Astrocyte of the cerebellum (primary cell): ENCODE measurements around the gene TAB3.
A peak's percentile ranks its signal among the peaks of the same experiment; 100 is the strongest.

Source experiments
- DNase-seq: peaks from one replicate; pipeline ENCODE4 v3.0.0-alpha.2; 2011; ENCODE audit warnings: low read depth
- H3K4me3 ChIP-seq: 2 replicates; pipeline ENCODE4 v1.5.1; 2011; ENCODE audit warnings: mild to moderate bottlenecking, low read depth, low read length, moderate library complexity
- CTCF ChIP-seq: IDR thresholded peaks from 2 replicates; pipeline ENCODE4 v1.5.1; 2012; ENCODE audit warnings: low read length, low read depth, moderate library complexity, mild to moderate bottlenecking; ENCODE audit errors: missing control alignments
- in situ Hi-C: cut with HindIII; loops from 2 replicates; pipeline ENCODE4 v1.10.0; 2017; ENCODE audit warnings: low sequenced_read_pairs

TAB3 gene

DNA sequence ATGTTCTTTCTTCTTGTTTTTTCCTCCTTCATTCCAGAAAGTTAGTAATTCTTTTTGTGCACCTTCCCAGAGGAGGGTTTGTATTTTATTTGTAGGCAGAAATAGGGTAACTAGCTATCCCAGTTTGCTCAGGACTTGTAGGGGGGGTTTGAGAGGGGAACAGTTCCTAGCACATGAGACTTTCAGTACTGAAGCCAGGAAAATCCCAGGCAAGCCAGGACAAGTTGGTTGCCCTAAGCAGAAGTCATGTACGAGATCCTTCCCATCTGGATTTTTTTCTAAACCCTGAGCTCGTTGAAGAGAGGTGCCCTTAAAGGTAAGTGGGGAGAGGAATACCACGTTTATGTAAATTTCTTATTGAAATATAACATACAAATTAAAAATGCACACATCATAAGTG is 15.6 kb upstream of the TAB3 start:
- no peak overlapping the region for H3K4me3 ChIP-seq
- no peak for DNase-seq
- in situ Hi-C loops: no loop called here
- no peak for TF ChIP-seq CTCF

DNA sequence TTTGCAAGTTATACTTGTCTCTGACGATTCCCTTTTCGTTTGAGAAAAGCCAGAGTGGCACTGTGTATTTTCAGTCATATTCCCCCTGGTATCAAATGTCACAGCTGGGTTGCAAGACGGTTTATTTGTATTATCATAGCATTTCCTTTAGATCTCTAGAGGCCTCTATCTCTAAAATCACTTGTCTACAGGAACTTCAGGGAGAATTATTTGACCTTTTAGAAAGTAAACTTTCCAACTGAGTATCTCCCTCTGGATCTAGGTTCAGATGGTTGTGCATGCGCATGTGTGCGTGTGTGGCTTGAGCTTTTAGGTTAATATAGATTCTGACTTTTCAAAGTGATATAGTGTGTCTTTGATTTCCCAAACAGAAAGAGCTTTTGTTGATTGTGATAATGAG is 15.1 kb upstream of the TAB3 start:
- no peak overlapping the region for H3K4me3 ChIP-seq
- DNase-seq: no peak
- TF ChIP-seq CTCF: no peak
- in situ Hi-C loops: no loop called here

- no peak for TF ChIP-seq CTCF
- no peak overlapping the region for H3K4me3 ChIP-seq
- in situ Hi-C loops: no loop called here
- DNase-seq: no peak
Observed at GRCh38 chrX:30900227-30900626, 11.2 kb upstream of the TAB3 start.

- DNase-seq: no peak
- no peak for TF ChIP-seq CTCF
- no peak overlapping the region for H3K4me3 ChIP-seq
- in situ Hi-C loops: no loop called here
Observed at GRCh38 chrX:30898886-30899285, 9.8 kb upstream of the TAB3 start.

- no peak for TF ChIP-seq CTCF
- H3K4me3 ChIP-seq: no peak overlapping the region
- in situ Hi-C loops: no loop called here
- DNase-seq: no peak
Observed at GRCh38 chrX:30895370-30895769, 6.3 kb upstream of the TAB3 start.

DNA sequence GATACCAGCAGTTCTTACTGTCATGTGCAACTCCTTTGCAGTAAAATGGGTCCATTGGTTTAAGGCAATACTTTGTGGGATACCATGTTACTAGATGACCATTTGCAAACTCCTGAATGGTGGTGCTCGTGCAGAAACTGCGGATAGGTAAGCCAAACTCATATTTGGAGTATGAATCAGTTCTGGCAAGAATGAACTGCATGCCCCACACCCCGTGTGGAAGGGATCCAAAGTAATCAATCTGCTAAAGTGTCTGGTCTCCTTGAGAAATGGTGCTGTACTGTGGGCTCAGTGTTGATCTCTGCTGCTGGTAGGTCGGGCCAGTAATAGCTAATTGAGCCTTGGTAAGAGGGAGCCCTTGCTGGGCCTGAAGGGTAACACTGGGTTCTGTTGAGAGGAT is 4.2 kb upstream of the TAB3 start:
- peak; percentile 11 for DNase-seq
- H3K4me3 ChIP-seq: no peak overlapping the region
- in situ Hi-C loops: no loop called here
- no peak for TF ChIP-seq CTCF

DNA sequence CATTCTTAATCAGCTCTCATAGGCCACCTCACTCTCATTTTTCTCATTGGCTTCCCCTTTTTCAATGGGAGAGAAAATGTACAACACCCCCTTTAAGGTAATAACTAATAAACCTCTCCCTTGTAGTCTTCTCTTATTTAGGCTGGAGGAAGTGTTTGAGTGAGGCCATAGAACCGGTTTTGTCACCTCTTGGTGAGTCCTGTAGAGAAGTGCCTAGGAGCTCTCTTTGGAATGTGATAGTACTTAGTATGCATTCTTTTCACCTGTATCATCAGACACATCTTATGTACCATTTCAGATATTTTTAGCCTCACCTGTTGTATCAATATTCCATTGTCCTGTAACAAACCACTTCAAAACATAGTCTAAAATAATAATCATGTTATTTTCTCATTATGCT is 3.5 kb upstream of the TAB3 start:
- DNase-seq: no peak
- no peak for TF ChIP-seq CTCF
- no peak overlapping the region for H3K4me3 ChIP-seq
- in situ Hi-C loops: no loop called here
